Measurements from ENCODE around the gene ZNF778. TPM values are rescaled to one million over a fixed set of nuclear protein-coding genes. Genes with fewer than 3 reads are reported as not detected.

The ZNF778 gene
- total RNA-seq: 10 to 100 TPM; 13.0 to 16.3 TPM
- 12.3 TPM for polyA plus RNA-seq (2013, experiment 1 of 2)
- 12.5 TPM for polyA plus RNA-seq (2013, experiment 2 of 2)
- long read RNA-seq, experiment 1, partial matches to known transcripts: 0 of 7 reads
- long read RNA-seq, experiment 1, other reads (novel, unspliced or antisense): 7 of 7 reads
- long read RNA-seq, experiment 2, partial matches to known transcripts: 0 of 12 reads
- long read RNA-seq, experiment 2, other reads (novel, unspliced or antisense): 11 of 12 reads
- long read RNA-seq, experiment 3, full-length matches to known transcripts: 5 of 27 reads
- long read RNA-seq, experiment 3, partial matches to known transcripts: 1 of 27 reads
- long read RNA-seq, experiment 3, other reads (novel, unspliced or antisense): 21 of 27 reads
- long read RNA-seq, experiment 4, partial matches to known transcripts: 0 of 2 reads
- long read RNA-seq, experiment 4, other reads (novel, unspliced or antisense): 1 of 2 reads

- Histone ChIP-seq H3K4me1 (ENCODE audit: control insufficient read depth, insufficient read depth, low read length) (no peaks in the 10 kb centered on the region), H3K27ac (ENCODE audit: low read depth, low read length) (peak within 1 kb of the TSS; percentile 34), H3K9ac (ENCODE audit: extremely low read depth, low read length, poor library complexity, severe bottlenecking) (peak within 1 kb of the TSS; percentile 91), H3K9me3 (ENCODE audit: control insufficient read depth, low read length) (no peaks in the 10 kb centered on the region), H3K27me3 (ENCODE audit: control insufficient read depth, insufficient read depth, low read length, poor library complexity, severe bottlenecking) (no peaks in the 10 kb centered on the region), H3K4me3 (ENCODE audit: low read length) (peak within 1 kb of the TSS; percentile 93), H3K36me3 (ENCODE audit: control insufficient read depth, insufficient read depth, low read length) (peaks cover 31% of the 10 kb centered on the region)
- peaks cover 25% of the 10 kb centered on the region for H3K36me3 Mint-ChIP-seq (ENCODE audit: low read depth)
- H3K9me3 Mint-ChIP-seq: no peaks in the 10 kb centered on the region
- no peak for TF ChIP-seq CTCF (conservative IDR thresholded peaks at IDR 0.05)
- 0% methylated on average over 33 to 91 of the region's 91 CpGs for WGBS, 2 experiments (ENCODE audit: insufficient coverage in 1 of 2, insufficient read length in 1 of 2)
- H3K27ac Mint-ChIP-seq: peak within 1 kb of the TSS; percentile 90
- peak within 1 kb of the TSS; percentile 80 for H3K4me3 Mint-ChIP-seq
- H3K4me1 Mint-ChIP-seq: peaks cover 8% of the 10 kb centered on the region
- DNase-seq: peak; percentile 91
- H3K27me3 Mint-ChIP-seq (ENCODE audit: insufficient read depth): no peaks in the 10 kb centered on the region
These were observed at the start of gene ZNF778 for GRCh38 chr16:89217388-89218191. Gene ZNF778, plus strand, starts transcription at chr16:89217703. Its CDS starts 3,425 bp downstream, at chr16:89221128.

- no peaks in the 10 kb centered on the region for H3K36me3 ChIP-seq (ENCODE audit: control insufficient read depth, insufficient read depth, low read length)
- no peak overlapping the region for H3K9ac ChIP-seq (ENCODE audit: extremely low read depth, low read length, poor library complexity, severe bottlenecking)
- H3K27ac Mint-ChIP-seq: no peak overlapping the region
- peaks cover 2% of the 10 kb centered on the region for H3K4me1 ChIP-seq (ENCODE audit: control insufficient read depth, insufficient read depth, low read length)
- H3K9me3 Mint-ChIP-seq: no peaks in the 10 kb centered on the region
- no peaks in the 10 kb centered on the region for H3K36me3 Mint-ChIP-seq (ENCODE audit: low read depth)
- H3K4me1 Mint-ChIP-seq: peaks cover 4% of the 10 kb centered on the region
- H3K4me3 ChIP-seq (ENCODE audit: low read length): no peak overlapping the region
- H3K9me3 ChIP-seq (ENCODE audit: control insufficient read depth, low read length): no peaks in the 10 kb centered on the region
- WGBS, 2 experiments (ENCODE audit: insufficient coverage in 1 of 2, insufficient read length in 1 of 2): 87 to 89% methylated on average over 5 to 19 of the region's 23 CpGs
- H3K27me3 Mint-ChIP-seq (ENCODE audit: insufficient read depth): peaks cover 26% of the 10 kb centered on the region
- H3K4me3 Mint-ChIP-seq: no peak overlapping the region
- no peak overlapping the region for H3K27ac ChIP-seq (ENCODE audit: low read depth, low read length)
- H3K27me3 ChIP-seq (ENCODE audit: control insufficient read depth, insufficient read depth, low read length, poor library complexity, severe bottlenecking): peaks cover 35% of the 10 kb centered on the region
- no peak for DNase-seq
- TF ChIP-seq CTCF (conservative IDR thresholded peaks at IDR 0.05): no peak
These were observed 48.9 kb upstream of the ZNF778 start for GRCh38 chr16:89168381-89169189.

DNA sequence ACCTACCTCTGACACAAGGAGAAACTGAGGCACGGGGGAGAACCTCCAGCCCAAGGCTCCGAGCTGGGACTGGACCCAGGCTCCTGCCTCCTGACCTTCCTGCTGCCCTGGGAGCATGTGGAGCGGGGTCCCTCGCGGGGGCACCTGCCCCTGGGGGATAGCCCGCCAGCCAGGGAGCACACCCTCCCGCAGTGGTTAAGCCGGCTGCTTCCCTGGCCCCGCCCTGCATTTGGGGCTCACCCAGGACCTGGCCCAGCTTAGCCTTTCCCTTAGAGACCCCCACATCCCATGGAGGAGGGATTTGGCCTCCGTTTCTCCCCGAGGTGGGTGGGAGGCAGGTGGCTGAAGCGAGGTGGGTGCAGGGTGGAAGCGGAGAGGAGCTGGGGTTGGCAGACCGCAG lies 47.7 kb upstream of the ZNF778 start:
- Histone ChIP-seq H3K36me3 (ENCODE audit: control insufficient read depth, insufficient read depth, low read length) (no peaks in the 10 kb centered on the region), H3K9ac (ENCODE audit: extremely low read depth, low read length, poor library complexity, severe bottlenecking) (no peak overlapping the region), H3K27ac (ENCODE audit: low read depth, low read length) (no peak overlapping the region), H3K4me1 (ENCODE audit: control insufficient read depth, insufficient read depth, low read length) (peaks cover 2% of the 10 kb centered on the region), H3K4me3 (ENCODE audit: low read length) (no peak overlapping the region), H3K27me3 (ENCODE audit: control insufficient read depth, insufficient read depth, low read length, poor library complexity, severe bottlenecking) (peaks cover 38% of the 10 kb centered on the region), H3K9me3 (ENCODE audit: control insufficient read depth, low read length) (no peaks in the 10 kb centered on the region)
- Mint-ChIP-seq H3K4me1 (peaks cover 4% of the 10 kb centered on the region), H3K36me3 (ENCODE audit: low read depth) (no peaks in the 10 kb centered on the region), H3K4me3 (no peak overlapping the region), H3K27me3 (ENCODE audit: insufficient read depth) (peaks cover 29% of the 10 kb centered on the region), H3K9me3 (no peaks in the 10 kb centered on the region), H3K27ac (no peak overlapping the region)
- 85 to 100% methylated on average over 2 to 14 of the region's 14 CpGs for WGBS, 2 experiments (ENCODE audit: insufficient coverage in 1 of 2, insufficient read length in 1 of 2)
- no peak for TF ChIP-seq CTCF (conservative IDR thresholded peaks at IDR 0.05)
- DNase-seq: no peak
